ENCODE results near the gene WFS1. TPM values are rescaled to one million over a fixed set of nuclear protein-coding genes. Genes with fewer than 3 reads are reported as not detected.

WFS1 gene, protein sequence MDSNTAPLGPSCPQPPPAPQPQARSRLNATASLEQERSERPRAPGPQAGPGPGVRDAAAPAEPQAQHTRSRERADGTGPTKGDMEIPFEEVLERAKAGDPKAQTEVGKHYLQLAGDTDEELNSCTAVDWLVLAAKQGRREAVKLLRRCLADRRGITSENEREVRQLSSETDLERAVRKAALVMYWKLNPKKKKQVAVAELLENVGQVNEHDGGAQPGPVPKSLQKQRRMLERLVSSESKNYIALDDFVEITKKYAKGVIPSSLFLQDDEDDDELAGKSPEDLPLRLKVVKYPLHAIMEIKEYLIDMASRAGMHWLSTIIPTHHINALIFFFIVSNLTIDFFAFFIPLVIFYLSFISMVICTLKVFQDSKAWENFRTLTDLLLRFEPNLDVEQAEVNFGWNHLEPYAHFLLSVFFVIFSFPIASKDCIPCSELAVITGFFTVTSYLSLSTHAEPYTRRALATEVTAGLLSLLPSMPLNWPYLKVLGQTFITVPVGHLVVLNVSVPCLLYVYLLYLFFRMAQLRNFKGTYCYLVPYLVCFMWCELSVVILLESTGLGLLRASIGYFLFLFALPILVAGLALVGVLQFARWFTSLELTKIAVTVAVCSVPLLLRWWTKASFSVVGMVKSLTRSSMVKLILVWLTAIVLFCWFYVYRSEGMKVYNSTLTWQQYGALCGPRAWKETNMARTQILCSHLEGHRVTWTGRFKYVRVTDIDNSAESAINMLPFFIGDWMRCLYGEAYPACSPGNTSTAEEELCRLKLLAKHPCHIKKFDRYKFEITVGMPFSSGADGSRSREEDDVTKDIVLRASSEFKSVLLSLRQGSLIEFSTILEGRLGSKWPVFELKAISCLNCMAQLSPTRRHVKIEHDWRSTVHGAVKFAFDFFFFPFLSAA
- total RNA-seq, result 2.2 TPM

DNA sequence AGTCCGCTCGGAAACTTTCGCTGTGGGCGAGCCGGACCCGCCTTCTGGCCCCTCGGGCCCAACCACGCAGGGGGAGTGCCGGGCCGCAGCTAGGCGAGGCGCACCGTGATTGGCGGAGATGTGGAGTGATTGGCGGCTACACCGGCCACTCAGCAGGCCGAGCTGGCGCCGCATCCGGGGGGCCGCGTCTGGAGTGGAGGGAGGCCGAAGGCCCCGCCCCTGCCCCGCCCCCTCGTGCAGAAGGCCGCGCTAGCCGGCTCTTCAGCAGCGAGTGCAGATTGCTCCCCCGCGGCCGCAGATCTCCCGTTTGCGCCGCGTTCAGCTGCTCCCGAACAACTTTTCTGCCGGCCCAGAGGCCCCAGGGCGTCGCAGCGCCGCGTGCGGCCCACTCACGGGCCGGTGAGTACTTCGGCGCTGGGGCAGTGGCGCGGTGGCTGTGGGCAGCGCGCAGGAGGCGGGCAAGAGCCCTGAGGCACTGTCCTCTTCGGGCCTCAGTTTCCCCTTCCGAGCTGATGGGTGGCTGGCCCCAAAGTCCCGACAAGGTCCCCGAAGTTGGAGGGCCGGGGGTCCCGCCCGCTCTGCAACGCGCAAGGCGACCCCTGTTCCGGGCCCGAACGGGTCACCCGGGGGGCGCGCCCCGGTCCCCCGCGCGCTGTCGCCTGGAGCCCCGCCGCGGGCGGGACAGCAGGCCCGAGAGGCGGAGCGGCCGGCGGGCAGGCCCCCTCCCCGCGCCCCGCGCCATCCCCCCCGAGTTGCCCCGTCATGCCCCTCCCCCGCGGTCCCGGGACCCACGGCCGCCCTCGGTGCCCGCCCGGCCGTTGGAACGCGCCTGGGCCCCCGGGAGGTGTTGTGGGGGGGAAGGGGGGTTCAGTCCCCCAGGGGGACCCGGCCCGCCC, at the start of gene WFS1:
WFS1 (plus strand) TSS at position 235 of the 896 bp plus-strand sequence. CDS start 7,606 bp downstream, outside the sequence.
- peak; percentile 92 to 96 (median 94) for DNase-seq (ENCODE audit: low read depth in 2 of 3, low spot score in 2 of 3)

DNA sequence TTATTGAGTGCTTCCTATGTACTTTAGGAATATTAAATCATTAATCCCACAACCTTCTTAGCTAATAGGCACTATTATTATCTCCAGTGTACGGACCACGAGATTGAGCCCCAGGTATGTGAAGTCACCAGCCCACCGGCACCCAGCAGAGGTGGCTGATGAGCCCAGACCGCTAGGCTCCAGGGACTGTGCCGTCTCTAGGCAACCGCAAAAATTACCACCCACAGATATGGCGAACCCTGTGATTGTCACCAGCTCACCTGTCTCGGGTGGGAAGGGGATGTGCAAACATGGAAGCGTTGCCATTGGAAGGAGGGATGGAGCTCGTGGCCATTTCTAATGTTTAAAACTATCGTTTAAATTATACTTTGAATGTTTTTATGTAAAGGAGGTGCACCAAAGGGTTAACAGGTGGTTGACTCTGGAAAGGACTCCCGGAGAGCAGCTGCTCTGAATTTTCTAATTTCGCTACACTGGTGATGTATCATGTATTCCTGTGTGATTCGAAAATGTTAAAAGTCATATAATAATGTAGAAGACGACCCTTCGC, 48.3 kb upstream of the WFS1 start:
- no peak for DNase-seq (ENCODE audit: low read depth in 2 of 3, low spot score in 2 of 3)

GRCh38 chr4:6221851-6222760, 47.5 kb upstream of the WFS1 start:
- no peak for DNase-seq (ENCODE audit: low read depth in 2 of 3, low spot score in 2 of 3)

DNA sequence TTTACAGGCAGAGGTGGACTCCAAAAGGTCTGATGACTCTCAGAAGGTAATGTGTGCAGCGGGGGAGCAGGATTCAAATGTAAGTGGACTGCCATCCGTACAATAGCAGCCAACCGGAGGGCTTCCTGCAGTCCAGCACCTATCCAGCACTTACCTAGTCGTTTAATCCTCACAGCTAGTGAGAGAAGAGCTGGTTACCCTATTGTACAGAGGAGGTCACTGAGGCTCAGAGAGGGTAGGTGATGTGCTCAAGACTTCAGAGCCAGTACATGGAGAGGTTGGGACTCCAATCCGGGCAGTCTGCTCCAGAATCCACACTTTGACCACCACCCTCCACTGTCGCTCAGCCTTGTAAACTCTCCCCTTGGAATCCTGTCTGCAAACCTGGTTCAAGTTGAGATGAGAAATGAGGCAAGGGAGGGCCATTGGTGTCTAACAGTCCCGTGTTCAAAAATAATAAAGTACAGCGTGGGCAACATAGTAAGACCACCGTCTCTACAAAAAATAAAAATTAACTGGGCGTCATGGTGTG, 46.8 kb upstream of the WFS1 start:
- no peak for DNase-seq (ENCODE audit: low read depth in 2 of 3, low spot score in 2 of 3)

DNA sequence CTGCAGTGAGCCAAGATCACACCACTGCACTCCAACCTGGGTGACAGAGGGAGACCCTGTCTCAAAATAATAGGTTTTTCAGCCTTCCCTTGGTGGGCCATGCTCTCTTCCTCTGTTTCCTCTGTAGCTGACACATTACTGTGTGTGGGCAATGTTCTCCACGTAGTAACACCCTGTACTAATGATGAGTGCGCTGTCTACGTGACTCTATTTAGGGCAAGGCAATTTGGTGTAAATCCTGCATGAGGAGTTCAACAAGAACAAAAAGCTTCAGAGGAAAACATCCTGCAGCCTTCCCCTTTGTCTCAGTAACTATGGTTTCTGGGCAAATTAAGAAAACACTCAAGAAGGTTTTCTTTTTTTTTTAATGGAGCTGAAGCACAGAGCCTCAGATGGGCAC, 44.9 kb upstream of the WFS1 start:
- no peak for DNase-seq (ENCODE audit: low read depth in 2 of 3, low spot score in 2 of 3)

- DNase-seq (ENCODE audit: low read depth in 2 of 3, low spot score in 2 of 3), result peak in 2 of 3 donors; percentile 29 to 57
Measured at GRCh38 chr4:6225469-6225868, 44.2 kb upstream of the WFS1 start.

DNA sequence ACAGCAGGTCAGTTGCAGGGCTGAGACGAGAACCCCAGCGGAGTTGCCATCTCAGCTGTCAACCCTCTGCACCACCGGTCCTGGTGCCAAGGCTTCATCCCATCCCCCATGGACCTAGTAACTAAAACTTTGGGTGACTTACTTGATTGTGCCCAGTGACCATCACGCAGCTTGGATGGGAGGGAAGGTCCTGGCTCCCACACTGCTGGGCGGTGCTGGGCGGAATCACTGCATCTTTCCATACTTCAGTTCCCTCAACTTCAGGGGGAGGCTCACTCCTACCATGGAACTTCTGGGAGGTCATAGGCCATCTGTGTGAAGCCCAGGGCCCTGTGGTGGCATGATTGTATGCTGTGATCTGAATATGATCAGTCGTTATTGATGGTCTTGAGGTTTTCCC, 43.1 kb upstream of the WFS1 start:
- DNase-seq (ENCODE audit: low read depth in 2 of 3, low spot score in 2 of 3), result no peak

- no peak for DNase-seq (ENCODE audit: low read depth in 2 of 3, low spot score in 2 of 3)
Measured at GRCh38 chr4:6227412-6228157, 42.1 kb upstream of the WFS1 start.

DNA sequence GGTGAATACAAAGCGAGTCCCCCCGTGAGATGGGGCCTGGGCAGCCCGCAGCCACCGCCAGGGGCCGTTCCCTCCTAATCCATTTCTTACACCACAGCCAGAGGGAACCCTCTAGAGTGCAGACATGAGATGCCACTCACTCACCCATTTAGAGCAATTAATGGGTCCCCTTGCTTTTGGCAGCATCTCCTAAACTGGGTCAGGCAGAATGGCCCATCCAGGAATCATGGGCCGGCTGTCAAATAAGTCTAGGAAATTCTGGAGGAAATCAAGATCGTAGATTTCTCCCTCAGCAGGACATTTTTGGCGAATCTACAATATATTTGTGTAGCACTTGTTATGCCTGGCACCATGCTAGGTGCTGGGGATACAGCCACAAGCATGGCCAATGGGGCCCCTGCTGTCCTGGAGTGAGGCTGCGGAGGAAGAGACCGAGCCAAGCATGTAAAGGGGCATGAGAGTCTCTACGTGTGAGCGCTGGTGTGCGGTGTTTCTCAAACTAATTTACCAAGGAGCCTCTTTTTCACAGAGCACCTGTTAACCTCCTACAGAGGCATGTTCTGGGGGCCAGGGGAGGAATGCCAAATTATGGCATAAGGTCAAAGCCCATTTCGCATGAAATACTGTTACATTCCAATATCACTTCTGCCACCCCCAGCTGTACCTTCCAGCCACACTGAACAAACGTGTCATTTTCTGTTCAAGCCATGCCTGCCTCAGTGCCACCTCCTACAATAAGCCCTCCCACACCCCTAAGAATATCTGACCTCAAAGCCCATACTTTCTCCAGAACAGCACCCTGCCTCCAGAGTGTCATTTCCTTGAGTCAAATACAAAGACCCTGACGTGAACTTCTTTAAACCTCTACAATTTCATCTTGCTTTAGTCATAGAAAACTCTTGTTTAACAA, 41.2 kb upstream of the WFS1 start:
- no peak for DNase-seq (ENCODE audit: low read depth in 2 of 3, low spot score in 2 of 3)

DNA sequence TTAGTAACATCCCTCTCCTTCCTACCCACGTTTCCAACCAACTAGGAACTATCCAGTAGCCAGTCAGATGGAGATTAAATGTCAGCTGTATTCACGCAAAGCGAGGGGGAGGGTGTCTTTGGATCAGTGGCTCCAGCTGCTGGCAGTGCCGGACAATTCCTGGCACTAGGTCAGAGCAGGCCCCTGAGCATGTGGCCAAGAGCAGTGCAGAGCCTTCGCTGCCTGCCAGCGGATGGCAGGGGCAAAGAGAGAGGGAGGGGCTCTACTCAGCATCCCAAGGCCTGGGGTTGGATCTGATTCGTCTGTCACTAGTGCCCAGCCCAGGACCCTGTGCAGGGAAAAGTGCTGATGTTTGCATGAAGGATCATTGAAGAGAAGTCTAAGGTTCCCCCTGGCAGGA, 40.6 kb upstream of the WFS1 start:
- DNase-seq (ENCODE audit: low read depth in 2 of 3, low spot score in 2 of 3), result no peak

DNA sequence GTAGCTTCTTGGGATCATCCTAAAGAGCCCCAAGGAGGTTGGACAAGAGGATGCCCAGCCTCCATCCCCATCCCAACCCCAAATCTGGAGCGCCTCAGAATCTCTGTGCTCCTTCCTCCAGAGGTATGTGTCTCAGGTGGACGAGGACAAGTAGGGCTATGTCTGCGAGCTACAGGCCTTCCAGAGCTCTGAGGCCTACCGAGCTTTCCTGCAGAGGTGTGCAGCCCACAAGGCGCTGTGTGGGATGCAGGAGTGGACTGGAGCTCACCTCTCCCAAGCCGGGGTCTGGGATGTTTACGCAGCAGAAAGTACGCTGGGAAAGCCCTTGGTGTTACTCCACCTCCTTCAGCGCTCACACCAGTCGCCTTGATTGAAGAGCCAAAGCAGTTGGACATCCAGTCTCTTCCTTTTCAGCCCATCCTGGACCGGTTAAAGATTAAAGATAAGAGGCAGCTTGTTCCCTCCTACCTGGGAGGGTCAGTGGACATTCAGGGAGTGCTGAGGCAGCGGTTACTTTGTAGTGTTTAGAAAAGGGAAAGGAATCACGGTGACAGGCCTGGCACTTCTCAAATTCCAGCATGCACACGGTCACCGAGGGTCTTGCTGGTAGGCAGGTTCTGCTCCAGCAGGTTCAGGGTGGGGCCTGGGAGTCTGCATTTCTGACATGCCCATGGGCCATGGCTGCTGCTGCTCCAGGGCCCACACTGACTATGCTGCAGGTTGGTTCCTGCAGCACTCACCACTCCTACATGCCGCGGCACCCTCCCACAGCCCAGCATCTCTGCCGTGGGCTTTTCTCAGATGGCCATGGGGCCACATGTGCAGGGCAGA, 39.8 kb upstream of the WFS1 start:
- DNase-seq (ENCODE audit: low read depth in 2 of 3, low spot score in 2 of 3), result no peak

DNA sequence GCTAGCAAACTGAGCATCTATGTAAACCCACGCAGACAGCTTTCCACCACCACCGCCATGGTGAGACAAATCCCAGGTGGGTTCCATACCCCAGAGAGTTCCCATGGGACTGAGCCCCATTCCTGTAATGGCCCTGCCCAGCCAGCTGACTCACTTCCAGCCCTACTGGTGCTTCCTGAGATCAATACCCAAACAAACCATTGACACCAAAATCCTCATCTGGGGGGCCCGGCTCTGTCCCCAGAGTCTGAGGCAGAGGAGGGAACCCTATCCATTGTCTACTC, 39.2 kb upstream of the WFS1 start:
- no peak for DNase-seq (ENCODE audit: low read depth in 2 of 3, low spot score in 2 of 3)

DNA sequence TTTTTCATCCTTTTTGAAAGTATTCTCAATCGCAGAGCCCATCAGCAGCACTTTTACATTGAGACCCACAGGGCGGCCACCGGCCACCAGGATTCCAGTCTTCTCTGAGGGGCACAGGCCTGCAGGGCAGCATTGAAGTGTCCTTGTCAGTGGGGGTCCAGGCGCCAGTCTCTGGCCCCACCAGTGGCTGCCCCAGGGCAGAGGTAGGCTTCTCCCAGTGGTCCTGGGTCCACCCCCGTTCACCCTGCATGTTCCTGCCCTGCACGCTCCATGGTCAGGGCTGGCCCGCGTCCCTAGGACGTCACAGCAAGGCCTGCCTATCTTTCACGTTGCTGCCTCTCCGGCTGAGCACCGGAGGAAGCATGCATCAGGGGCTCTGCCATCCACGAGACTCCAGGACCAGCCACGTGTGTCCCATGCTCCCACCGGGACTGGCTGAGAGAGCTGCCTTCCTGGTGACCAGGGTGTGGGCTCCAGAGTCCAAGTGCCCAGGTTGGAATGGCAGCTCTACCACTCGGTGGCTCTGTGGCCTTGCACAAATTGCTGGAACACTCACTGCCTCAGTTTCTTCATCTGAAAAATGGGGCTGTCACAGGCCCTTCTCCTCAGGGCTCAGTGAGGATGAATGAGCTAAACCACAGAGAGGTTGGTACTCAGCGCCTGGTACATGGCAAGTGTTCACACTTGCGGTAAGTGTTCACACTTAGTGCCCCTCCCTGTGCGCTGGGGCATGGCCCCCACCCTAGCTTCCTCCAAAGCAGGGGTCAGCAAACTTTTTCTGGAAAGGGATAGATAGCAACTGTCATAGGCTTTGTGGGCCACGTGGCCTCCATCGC, 38.6 kb upstream of the WFS1 start:
- DNase-seq (ENCODE audit: low read depth in 2 of 3, low spot score in 2 of 3), result no peak

GRCh38 chr4:6231663-6232165, 37.9 kb upstream of the WFS1 start:
- no peak for DNase-seq (ENCODE audit: low read depth in 2 of 3, low spot score in 2 of 3)
